Lung (tissue), 12 donors: ENCODE measurements around the gene ZBTB39. TPM values are rescaled to one million over a fixed set of nuclear protein-coding genes. Genes with fewer than 3 reads are reported as not detected.

Experiments
- ATAC-seq: fragments of 200-7000 bp; cut with Tn5 transposase; one replicate; pipeline ENCODE4 v1.9.1; 2020; ENCODE audit warnings: moderate number of reproducible peaks; ENCODE audit not compliant: insufficient read depth, low FRiP score
- DNase-seq, 3 donors: peaks; one replicate each; pipeline ENCODE4 v3.0.0-alpha.2; 2013 to 2017
- H3K27ac ChIP-seq, 2 donors: one replicate each; pipeline ENCODE4 v1.5.1; 2013; ENCODE audit warnings: mild to moderate bottlenecking in 2 of 2, moderate library complexity in 2 of 2, control low read depth in 1 of 2, inconsistent platforms in 1 of 2, low read depth in 1 of 2, low read length in 1 of 2
- H3K27me3 ChIP-seq, 3 donors: one replicate each; pipeline ENCODE4 v1.5.1; 2013; ENCODE audit warnings: low read length in 2 of 3; ENCODE audit not compliant: control insufficient read depth in 3 of 3, insufficient read depth in 3 of 3
- H3K36me3 ChIP-seq, 4 donors: one replicate each; pipeline ENCODE4 v1.5.1; 2013; ENCODE audit warnings: low read length in 4 of 4, mild to moderate bottlenecking in 1 of 4, moderate library complexity in 1 of 4; ENCODE audit not compliant: control insufficient read depth in 4 of 4, insufficient read depth in 4 of 4
- H3K4me1 ChIP-seq, 5 donors: one replicate each; pipeline ENCODE4 v1.5.1; 2013; ENCODE audit warnings: low read length in 5 of 5, mild to moderate bottlenecking in 2 of 5, moderate library complexity in 1 of 5; ENCODE audit not compliant: control insufficient read depth in 5 of 5, insufficient read depth in 5 of 5
- H3K4me3 ChIP-seq: one replicate; pipeline ENCODE4 v1.5.1; 2013; ENCODE audit warnings: mild to moderate bottlenecking, control low read depth, moderate library complexity
- H3K9ac ChIP-seq, 2 donors: one replicate each; pipeline ENCODE4 v1.5.1; 2013; ENCODE audit warnings: low read length in 2 of 2, control low read depth in 1 of 2; ENCODE audit not compliant: insufficient read depth in 1 of 2
- H3K9me3 ChIP-seq, 4 donors: one replicate each; pipeline ENCODE4 v1.5.1; 2013; ENCODE audit warnings: low read length in 3 of 4, mild to moderate bottlenecking in 1 of 4, moderate library complexity in 1 of 4; ENCODE audit not compliant: control insufficient read depth in 4 of 4, insufficient read depth in 3 of 4
- CTCF ChIP-seq: IDR thresholded peaks from 2 replicates; pipeline ENCODE4 v1.5.1; 2012; ENCODE audit warnings: mild to moderate bottlenecking; ENCODE audit errors: control extremely low read depth, extremely low read depth
- WGBS, 2 donors: extraction: QIAGEN DNeasy Blood & Tissue Kit; methylation state at CpG; one replicate each; pipeline ENCODE4 v1.1.7; 2013; 5-methylcytosine and 5-hydroxymethylcytosine counted together
- polyA plus RNA-seq, 2 donors: library from polyadenylated mRNA; stranded (reverse); fragments of 200-250 nt; gene quantifications; one replicate each; pipeline ENCODE4 v1.2.1, GENCODE V29; 2013
- total RNA-seq, 2 donors: library from RNA; depleted of rRNA in 1 of 2; stranded (reverse); fragments of >200 nt in 1 of 2; gene quantifications; one replicate each; pipeline ENCODE4 v1.2.1, GENCODE V29; 2014 to 2021
- donor health status: control.
- donor health status: control.
- donor health status: Bipolar disorder and iron deficiency.
- donor health status: healthy.
- donor health status: DM: yes; HTN: yes; CAD: no.

The ZBTB39 gene
- total and polyA plus RNA-seq, 4 donors: 2.2 to 9.1 (median 4.5) TPM

- H3K36me3 ChIP-seq: peaks cover 0 to 6% (median 0%) of the 10 kb centered on the region in 4 donors
- H3K9ac ChIP-seq: no peak overlapping the region
- H3K27me3 ChIP-seq: no peaks in the 10 kb centered on the region
- no peak for TF ChIP-seq CTCF
- no peak for DNase-seq
- 42 to 57% methylated on average over 10 of the region's 10 CpGs for WGBS, 2 donors
- ATAC-seq: no peak
- H3K4me1 ChIP-seq: peaks cover 0 to 20% (median 6%) of the 10 kb centered on the region in 5 donors
- no peaks in the 10 kb centered on the region for H3K9me3 ChIP-seq
- H3K4me3 ChIP-seq: no peak overlapping the region
- H3K27ac ChIP-seq: no peak overlapping the region
Measured at GRCh38 chr12:56993346-56993745, 13.0 kb downstream of the ZBTB39 start.

- peak overlapping the region in 1 of 2 donors; percentile 41 for H3K27ac ChIP-seq
- no peak for ATAC-seq
- 52 to 64% methylated on average over 8 of the region's 8 CpGs for WGBS, 2 donors
Measured at GRCh38 chr12:56991319-56992246, 14.8 kb downstream of the ZBTB39 start.

GRCh38 chr12:56990648-56991318 lies 15.6 kb downstream of the ZBTB39 start:
- Histone ChIP-seq H3K9me3 (no peaks in the 10 kb centered on the region), H3K9ac (no peak overlapping the region), H3K27ac (peak overlapping the region in 1 of 2 donors; percentile 40), H3K36me3 (no peaks in the 10 kb centered on the region), H3K4me1 (peaks cover 0 to 16% (median 10%) of the 10 kb centered on the region in 5 donors), H3K4me3 (no peak overlapping the region), H3K27me3 (no peaks in the 10 kb centered on the region)
- TF ChIP-seq CTCF: no peak
- ATAC-seq (no peak), DNase-seq (no peak)
- 27 to 37% methylated on average over 7 of the region's 7 CpGs for WGBS, 2 donors

More at GRCh38 chr12:56991319-56992246, 14.8 kb downstream of the ZBTB39 start:
- H3K9me3 ChIP-seq: no peaks in the 10 kb centered on the region
- H3K9ac ChIP-seq: no peak overlapping the region
- no peaks in the 10 kb centered on the region for H3K27me3 ChIP-seq
- no peak overlapping the region for H3K4me3 ChIP-seq
- DNase-seq: peak; percentile 57 to 77 (median 69)
- no peaks in the 10 kb centered on the region for H3K36me3 ChIP-seq
- TF ChIP-seq CTCF: no peak
- peaks cover 0 to 21% (median 10%) of the 10 kb centered on the region in 5 donors for H3K4me1 ChIP-seq
